ENCODE measurements around the gene FSTL4. TPM values are rescaled to one million over a fixed set of nuclear protein-coding genes. Genes with fewer than 3 reads are reported as not detected.

Gene FSTL4
- polyA plus RNA-seq, 1 of the 3 experiments (the other 2 are of a cell fraction) = not detected

DNA sequence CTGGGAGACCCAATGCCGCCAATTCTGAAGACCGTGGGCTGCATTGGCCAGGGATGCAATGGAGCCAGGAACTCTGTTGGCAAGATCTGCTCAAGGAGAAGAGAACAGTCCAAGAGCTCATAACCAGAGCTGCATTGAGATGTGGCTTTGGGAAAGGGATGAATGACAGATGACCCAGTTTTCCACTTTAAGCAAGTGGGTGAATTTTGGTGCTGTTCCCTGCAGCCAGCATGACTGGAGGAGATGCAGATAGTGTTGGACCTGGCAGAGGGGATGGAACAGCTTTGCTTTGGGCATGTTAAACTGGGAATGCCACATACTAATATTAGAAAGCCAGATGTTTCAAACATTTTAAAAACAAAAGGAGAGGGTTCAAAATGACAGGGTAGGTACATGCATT lies 143.1 kb downstream of the FSTL4 start:
- POLR2A ChIA-PET = no interaction called here
- WGBS (ENCODE audit: low lambda C conversion rate) = 77% methylated on average over 2 of the region's 2 CpGs
- H3K27me3 ChIP-seq (ENCODE audit: insufficient read depth) = no peaks in the 10 kb centered on the region; the same call in 1 of the 2 replicates

GRCh38 chr5:133468596-133468995 lies 143.7 kb downstream of the FSTL4 start:
- H3K27ac ChIP-seq (ENCODE audit: low read depth in 2 of 2, low read length in 1 of 2) = no peak overlapping the region
- H3F3A ChIP-seq (replicated peaks; ENCODE audit: insufficient read depth) = no peaks in the 10 kb centered on the region
- H2AFZ ChIP-seq (ENCODE audit: low read depth) = no peak overlapping the region
- DNase-seq = no peak
- no peaks in the 10 kb centered on the region for H4K20me1 ChIP-seq (ENCODE audit: insufficient read depth)
- no peaks in the 10 kb centered on the region for H3K9me2 ChIP-seq
- no peaks in the 10 kb centered on the region for H3K79me2 ChIP-seq (ENCODE audit: insufficient read depth)
- H3K27me3 ChIP-seq (ENCODE audit: insufficient read depth) = no peaks in the 10 kb centered on the region; the same call in 1 of the 2 replicates
- POLR2A ChIA-PET = no interaction called here
- no peak overlapping the region for H3K9ac ChIP-seq
- no peak overlapping the region for H3K4me3 ChIP-seq (ENCODE audit: low read depth in 2 of 2, low read length in 1 of 2)
- H3K9me3 ChIP-seq = no peaks in the 10 kb centered on the region
- H3K4me1 ChIP-seq (ENCODE audit: control insufficient read depth in 1 of 2, insufficient read depth in 2 of 2, low read depth in 1 of 2, low read length in 1 of 2) = peaks cover 0 to 9% of the 10 kb centered on the region in 2 experiments; a peak in 1 of 4 replicates
- 88% methylated on average over 4 of the region's 6 CpGs for WGBS (ENCODE audit: low lambda C conversion rate)
- TF ChIP-seq FOXM1 (IDR thresholded peaks at IDR 0.05; ENCODE audit: low read depth) (no peak), TCF12 (IDR thresholded peaks at IDR 0.05) (no peak), YY1 (IDR thresholded peaks at IDR 0.05; ENCODE audit: low read depth) (no peak), RFX5 (IDR thresholded peaks at IDR 0.05; ENCODE audit: low read length) (no peak), ELF1 (IDR thresholded peaks at IDR 0.05) (no peak), MEF2A (IDR thresholded peaks at IDR 0.05; ENCODE audit: borderline replicate concordance, low read depth) (no peak)
- TF ChIP-seq, protein P1, sequence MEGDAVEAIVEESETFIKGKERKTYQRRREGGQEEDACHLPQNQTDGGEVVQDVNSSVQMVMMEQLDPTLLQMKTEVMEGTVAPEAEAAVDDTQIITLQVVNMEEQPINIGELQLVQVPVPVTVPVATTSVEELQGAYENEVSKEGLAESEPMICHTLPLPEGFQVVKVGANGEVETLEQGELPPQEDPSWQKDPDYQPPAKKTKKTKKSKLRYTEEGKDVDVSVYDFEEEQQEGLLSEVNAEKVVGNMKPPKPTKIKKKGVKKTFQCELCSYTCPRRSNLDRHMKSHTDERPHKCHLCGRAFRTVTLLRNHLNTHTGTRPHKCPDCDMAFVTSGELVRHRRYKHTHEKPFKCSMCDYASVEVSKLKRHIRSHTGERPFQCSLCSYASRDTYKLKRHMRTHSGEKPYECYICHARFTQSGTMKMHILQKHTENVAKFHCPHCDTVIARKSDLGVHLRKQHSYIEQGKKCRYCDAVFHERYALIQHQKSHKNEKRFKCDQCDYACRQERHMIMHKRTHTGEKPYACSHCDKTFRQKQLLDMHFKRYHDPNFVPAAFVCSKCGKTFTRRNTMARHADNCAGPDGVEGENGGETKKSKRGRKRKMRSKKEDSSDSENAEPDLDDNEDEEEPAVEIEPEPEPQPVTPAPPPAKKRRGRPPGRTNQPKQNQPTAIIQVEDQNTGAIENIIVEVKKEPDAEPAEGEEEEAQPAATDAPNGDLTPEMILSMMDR (IDR thresholded peaks at IDR 0.05) = no peak
- TF ChIP-seq, protein P2, sequence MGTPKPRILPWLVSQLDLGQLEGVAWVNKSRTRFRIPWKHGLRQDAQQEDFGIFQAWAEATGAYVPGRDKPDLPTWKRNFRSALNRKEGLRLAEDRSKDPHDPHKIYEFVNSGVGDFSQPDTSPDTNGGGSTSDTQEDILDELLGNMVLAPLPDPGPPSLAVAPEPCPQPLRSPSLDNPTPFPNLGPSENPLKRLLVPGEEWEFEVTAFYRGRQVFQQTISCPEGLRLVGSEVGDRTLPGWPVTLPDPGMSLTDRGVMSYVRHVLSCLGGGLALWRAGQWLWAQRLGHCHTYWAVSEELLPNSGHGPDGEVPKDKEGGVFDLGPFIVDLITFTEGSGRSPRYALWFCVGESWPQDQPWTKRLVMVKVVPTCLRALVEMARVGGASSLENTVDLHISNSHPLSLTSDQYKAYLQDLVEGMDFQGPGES (IDR thresholded peaks at IDR 0.05; ENCODE audit: low read depth, low read length) = no peak
- CTCF ChIA-PET = interaction anchor here (1.2 kb wide), 1 partner anchor 476 kb away, joined by 3 read pairs; no protein-coding TSS in a partner anchor
- no peaks in the 10 kb centered on the region for H3K36me3 ChIP-seq (replicated peaks in 1 of 2; ENCODE audit: control insufficient read depth in 1 of 2, insufficient read depth in 2 of 2, low read length in 1 of 2)
- H3K4me2 ChIP-seq = no peak overlapping the region

More for the DNA sequence above, 143.1 kb downstream of the FSTL4 start:
- Histone ChIP-seq H3K4me1 (ENCODE audit: control insufficient read depth in 1 of 2, insufficient read depth in 2 of 2, low read depth in 1 of 2, low read length in 1 of 2) (peaks cover 0 to 9% of the 10 kb centered on the region in 2 experiments; a peak in 1 of 4 replicates), H3K36me3 (replicated peaks in 1 of 2; ENCODE audit: control insufficient read depth in 1 of 2, insufficient read depth in 2 of 2, low read length in 1 of 2) (no peaks in the 10 kb centered on the region), H3K79me2 (ENCODE audit: insufficient read depth) (no peaks in the 10 kb centered on the region), H3K9me2 (no peaks in the 10 kb centered on the region), H3K4me3 (ENCODE audit: low read depth in 2 of 2, low read length in 1 of 2) (no peak overlapping the region), H4K20me1 (ENCODE audit: insufficient read depth) (no peaks in the 10 kb centered on the region), H3K9ac (no peak overlapping the region), H3K4me2 (no peak overlapping the region), H2AFZ (ENCODE audit: low read depth) (no peak overlapping the region), H3K27ac (ENCODE audit: low read depth in 2 of 2, low read length in 1 of 2) (no peak overlapping the region), H3F3A (replicated peaks; ENCODE audit: insufficient read depth) (no peaks in the 10 kb centered on the region), H3K9me3 (no peaks in the 10 kb centered on the region)
- no peak for TF ChIP-seq RCOR1 (IDR thresholded peaks at IDR 0.05; ENCODE audit: low read length)
- TF ChIP-seq, protein P3, sequence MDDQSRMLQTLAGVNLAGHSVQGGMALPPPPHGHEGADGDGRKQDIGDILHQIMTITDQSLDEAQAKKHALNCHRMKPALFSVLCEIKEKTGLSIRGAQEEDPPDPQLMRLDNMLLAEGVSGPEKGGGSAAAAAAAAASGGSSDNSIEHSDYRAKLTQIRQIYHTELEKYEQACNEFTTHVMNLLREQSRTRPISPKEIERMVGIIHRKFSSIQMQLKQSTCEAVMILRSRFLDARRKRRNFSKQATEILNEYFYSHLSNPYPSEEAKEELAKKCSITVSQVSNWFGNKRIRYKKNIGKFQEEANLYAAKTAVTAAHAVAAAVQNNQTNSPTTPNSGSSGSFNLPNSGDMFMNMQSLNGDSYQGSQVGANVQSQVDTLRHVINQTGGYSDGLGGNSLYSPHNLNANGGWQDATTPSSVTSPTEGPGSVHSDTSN (IDR thresholded peaks at IDR 0.05) = no peak
- TF ChIP-seq, protein P1 (IDR thresholded peaks at IDR 0.05) = no peak
- no peak for DNase-seq
- CTCF ChIA-PET = interaction anchor here (1.1 to 1.2 kb wide), 2 partner anchors 9 to 48 kb away, joined by 3 to 4 read pairs; no protein-coding TSS in a partner anchor

All from SK-N-SH (cell line).